ENCODE measurements around the gene OTULINL.

OTULINL gene

DNA sequence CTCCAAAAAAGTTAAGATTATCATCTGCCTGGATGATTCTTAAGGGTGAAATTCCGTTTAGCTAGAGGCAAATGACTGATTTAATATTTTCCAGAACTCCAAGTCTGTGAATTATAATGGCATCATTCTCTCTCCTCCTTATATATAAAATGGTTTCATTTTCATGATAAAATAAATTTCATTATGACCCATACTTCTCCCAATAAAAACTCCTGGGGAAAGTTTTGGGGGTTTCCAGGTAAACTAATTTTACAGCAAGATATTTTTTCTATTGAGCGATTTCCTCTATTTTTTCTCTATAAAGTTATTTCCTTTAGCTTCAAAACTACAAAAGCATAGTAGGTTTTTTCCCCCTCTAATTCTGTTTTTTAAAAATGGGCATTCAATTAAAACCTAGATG, 75.3 kb downstream of the OTULINL start:
- DNase-seq (ENCODE audit: insufficient read length) (no peak), FAIRE-seq (no peak)
- no peak for TF ChIP-seq POLR2A (IDR thresholded peaks at IDR 0.05; ENCODE audit: low read depth, low read length)
- TF ChIP-seq TAF1 (IDR thresholded peaks at IDR 0.05; ENCODE audit: borderline replicate concordance, low read depth, low read length), result no peak
- no peak for TF ChIP-seq POLR2AphosphoS5 (IDR thresholded peaks at IDR 0.05; ENCODE audit: low read depth, low read length)

DNA sequence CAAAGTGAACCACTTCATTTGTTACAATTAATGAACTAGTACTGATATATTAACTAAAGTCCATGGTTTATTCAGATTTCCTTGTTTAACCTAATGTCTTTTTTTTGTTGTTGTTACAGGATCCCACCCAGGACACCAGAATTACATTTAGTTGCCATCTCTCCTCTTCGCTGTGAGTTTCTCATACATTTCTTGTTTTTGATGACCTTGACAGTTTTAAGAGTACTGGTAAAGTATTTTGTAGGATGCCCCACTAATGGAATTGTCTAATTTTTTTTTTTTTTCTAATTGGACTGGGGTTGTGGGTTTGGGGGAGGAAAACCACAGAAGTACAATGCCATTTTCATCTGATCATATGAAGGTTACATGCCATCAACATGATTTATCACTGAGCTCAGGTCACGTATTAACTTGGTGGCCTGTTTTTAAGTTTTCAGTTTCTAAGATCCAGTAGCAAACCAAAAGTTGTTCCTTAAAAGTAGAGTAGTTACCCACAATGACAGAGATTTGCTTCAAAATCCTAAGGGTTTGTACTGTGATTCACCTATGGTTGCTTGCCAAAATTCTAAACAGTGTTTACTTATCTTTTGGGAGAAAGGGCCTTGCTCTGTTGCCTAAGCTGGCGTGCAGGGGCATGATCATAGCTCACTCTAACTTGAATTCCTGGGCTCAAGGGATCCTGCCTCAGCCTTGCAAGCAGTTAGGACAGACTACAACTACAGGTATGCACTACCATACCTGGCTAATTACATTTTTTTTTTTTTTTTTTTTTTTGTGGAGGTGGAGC, 78.4 kb downstream of the OTULINL start:
- no peak for FAIRE-seq
- DNase-seq (ENCODE audit: insufficient read length), result no peak
- TF ChIP-seq POLR2A (IDR thresholded peaks at IDR 0.05; ENCODE audit: low read depth, low read length), result no peak
- no peak for TF ChIP-seq POLR2AphosphoS5 (IDR thresholded peaks at IDR 0.05; ENCODE audit: low read depth, low read length)
- TF ChIP-seq TAF1 (IDR thresholded peaks at IDR 0.05; ENCODE audit: borderline replicate concordance, low read depth, low read length), result no peak

DNA sequence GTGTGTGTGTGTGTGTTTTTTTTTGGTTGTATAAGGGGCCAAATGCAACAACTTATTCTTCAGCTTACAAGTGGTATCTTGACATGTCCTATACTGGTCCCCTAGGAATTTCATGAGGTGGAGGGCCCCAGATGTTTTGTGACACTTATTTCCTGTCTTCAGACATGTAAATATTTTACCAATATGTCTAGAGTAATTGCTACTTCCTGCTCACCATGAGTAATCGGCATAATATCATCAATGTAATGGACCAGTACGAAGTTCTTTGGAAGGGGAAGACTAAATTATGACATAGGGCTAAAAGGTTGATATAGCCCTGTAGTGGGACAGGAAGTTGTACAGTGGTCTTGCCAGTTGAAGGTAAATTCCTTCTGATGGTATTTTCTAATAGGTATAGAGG, 79.2 kb downstream of the OTULINL start:
- DNase-seq (ENCODE audit: insufficient read length) (no peak), FAIRE-seq (no peak)
- TF ChIP-seq POLR2AphosphoS5 (IDR thresholded peaks at IDR 0.05; ENCODE audit: low read depth, low read length) (no peak), POLR2A (IDR thresholded peaks at IDR 0.05; ENCODE audit: low read depth, low read length) (no peak), TAF1 (IDR thresholded peaks at IDR 0.05; ENCODE audit: borderline replicate concordance, low read depth, low read length) (no peak)

Measured in GM12892 (cell line).